Neural cell (in vitro differentiated cells): Measurements from ENCODE around the gene TIMM17B. TPM values are rescaled to one million over a fixed set of nuclear protein-coding genes. Genes with fewer than 3 reads are reported as not detected.

ENCODE experiments used
- H2AFZ ChIP-seq: fragments of 200-600, 300-800 bp; sonication (generic), shearing (Covaris generic); 2 replicates; pipeline ENCODE4 v1.6.0; 2014; ENCODE audit warnings: low read depth, mild to moderate bottlenecking, antibody characterized with exemption, low read length, moderate library complexity
- H3F3A ChIP-seq: fragments of 200-600 bp; shearing (Covaris generic); 2 replicates; pipeline ENCODE4 v1.6.1; 2016; ENCODE audit warnings: mild to moderate bottlenecking, moderate library complexity, mixed read lengths, antibody characterized with exemption, low read length; ENCODE audit not compliant: insufficient read depth, poor library complexity, severe bottlenecking
- H3K27ac ChIP-seq: fragments of 200-600, 300-800 bp; sonication (generic), shearing (Covaris generic); 2 replicates; pipeline ENCODE4 v1.5.1; 2014; ENCODE audit warnings: mild to moderate bottlenecking, low read length, moderate library complexity
- H3K27me3 ChIP-seq: fragments of 300-800, 200-600 bp; sonication (generic), shearing (Covaris generic); 2 replicates; pipeline ENCODE4 v1.6.0; 2014; ENCODE audit warnings: mild to moderate bottlenecking, low read depth, low read length, moderate library complexity; ENCODE audit not compliant: insufficient read depth
- H3K36me3 ChIP-seq: fragments of 300-800, 200-600 bp; sonication (generic), shearing (Covaris generic); 2 replicates; pipeline ENCODE4 v1.5.1; 2014; ENCODE audit warnings: mild to moderate bottlenecking, antibody characterized with exemption, low read length, moderate library complexity; ENCODE audit not compliant: insufficient read depth
- H3K4me2 ChIP-seq: fragments of 300-800, 200-600 bp; sonication (generic), shearing (Covaris generic); 2 replicates; pipeline ENCODE4 v1.6.0; 2014; ENCODE audit warnings: mild to moderate bottlenecking, low read length
- H3K4me3 ChIP-seq: fragments of 300-800, 200-600 bp; sonication (generic), shearing (Covaris generic); 2 replicates; pipeline ENCODE4 v1.5.1; 2014; ENCODE audit warnings: mild to moderate bottlenecking, low read length, moderate library complexity
- H3K79me2 ChIP-seq: fragments of 200-600 bp; shearing (Covaris generic); replicated peaks from 2 replicates; pipeline ENCODE4 v1.6.0; 2014; ENCODE audit warnings: mild to moderate bottlenecking, low read length, moderate library complexity; ENCODE audit not compliant: insufficient read depth
- H3K9ac ChIP-seq: fragments of 300-800, 200-600 bp; sonication (generic), shearing (Covaris generic); 2 replicates; pipeline ENCODE4 v1.6.1; 2016; ENCODE audit warnings: mild to moderate bottlenecking, low read length, mixed read lengths
- H3K9me2 ChIP-seq: fragments of 200-600 bp; shearing (Covaris generic); 2 replicates; pipeline ENCODE4 v1.6.1; 2016; ENCODE audit warnings: mild to moderate bottlenecking, low read length, mixed read lengths; ENCODE audit not compliant: insufficient read depth
- H3K9me3 ChIP-seq: fragments of 200-600, 300-800 bp; sonication (generic), shearing (Covaris generic); 2 replicates; pipeline ENCODE4 v1.6.1; 2016; ENCODE audit warnings: mild to moderate bottlenecking, mixed run types, low read length, moderate library complexity, mixed read lengths
- H4K20me1 ChIP-seq: fragments of 200-600 bp; shearing (Covaris generic); 2 replicates; pipeline ENCODE4 v1.6.1; 2016; ENCODE audit warnings: mild to moderate bottlenecking, mixed run types; ENCODE audit not compliant: insufficient read depth
- CTCF ChIP-seq: fragments of 450-650 bp; IDR thresholded peaks from 2 replicates; pipeline ENCODE4 v1.5.1; 2014; ENCODE audit warnings: antibody characterized with exemption, mild to moderate bottlenecking, moderate library complexity; ENCODE audit not compliant: poor library complexity, severe bottlenecking
- EP300 ChIP-seq: fragments of 450-650 bp; conservative IDR thresholded peaks from 2 replicates; pipeline ENCODE4 v1.6.1; 2014; ENCODE audit warnings: antibody characterized with exemption, mild to moderate bottlenecking, moderate library complexity; ENCODE audit not compliant: poor library complexity, severe bottlenecking
- EZH2 ChIP-seq: fragments of 200-600, 300-800 bp; shearing (Covaris generic), sonication (generic); IDR thresholded peaks from 2 replicates; pipeline ENCODE4 v1.6.1; 2014; ENCODE audit warnings: antibody characterized with exemption, low read length, borderline replicate concordance, mild to moderate bottlenecking; ENCODE audit not compliant: insufficient read depth, poor library complexity, severe bottlenecking
- MXI1 ChIP-seq: fragments of 450-650 bp; conservative IDR thresholded peaks from 2 replicates; pipeline ENCODE4 v1.6.1; 2014; ENCODE audit warnings: antibody characterized with exemption, mild to moderate bottlenecking; ENCODE audit not compliant: poor library complexity, severe bottlenecking
- POLR2AphosphoS5 ChIP-seq: IDR thresholded peaks from 2 replicates; pipeline ENCODE4 v1.6.1; 2012
- RAD21 ChIP-seq: fragments of 450-650 bp; conservative IDR thresholded peaks from 2 replicates; pipeline ENCODE4 v1.6.1; 2014; ENCODE audit warnings: antibody characterized with exemption, mild to moderate bottlenecking, moderate library complexity
- REST ChIP-seq: IDR thresholded peaks from 2 replicates; pipeline ENCODE4 v1.6.1; 2012; ENCODE audit warnings: borderline replicate concordance
- SMC3 ChIP-seq: fragments of 450-650 bp; conservative IDR thresholded peaks from 2 replicates; pipeline ENCODE4 v1.6.1; 2014; ENCODE audit warnings: antibody characterized with exemption, mild to moderate bottlenecking, moderate library complexity; ENCODE audit not compliant: poor library complexity
- TAF1 ChIP-seq: IDR thresholded peaks from 2 replicates; pipeline ENCODE4 v1.6.1; 2012; ENCODE audit warnings: low read depth
- polyA plus RNA-seq: library from polyadenylated mRNA; depleted of rRNA; stranded (reverse); fragments of >200 nt; gene quantifications from 2 replicates; pipeline ENCODE4 v1.2.3, GENCODE V29; 2014

Gene TIMM17B
- polyA plus RNA-seq, 1 donor from 2014 or later, result 131 TPM

GRCh38 chrX:48891402-48892288 is 5.9 kb downstream of the TIMM17B start:
- TF ChIP-seq CTCF (peak; percentile 59), SMC3 (peak; percentile 18), EZH2 (no peak), MXI1 (peak; percentile 38)
- H4K20me1 ChIP-seq, result no peaks in the 10 kb centered on the region
- peak overlapping the region; percentile 63 for H3K4me3 ChIP-seq
- peaks cover 10% of the 10 kb centered on the region for H3K79me2 ChIP-seq
- H3K27ac ChIP-seq, result no peak overlapping the region
- no peak overlapping the region for H2AFZ ChIP-seq
- no peak overlapping the region for H3K4me2 ChIP-seq
- peak overlapping the region; percentile 55 for H3K9ac ChIP-seq
- H3K27me3 ChIP-seq, result no peaks in the 10 kb centered on the region
- H3K9me3 ChIP-seq, result no peaks in the 10 kb centered on the region
- H3F3A ChIP-seq, result no peaks in the 10 kb centered on the region
- H3K9me2 ChIP-seq, result no peaks in the 10 kb centered on the region
- no peaks in the 10 kb centered on the region for H3K36me3 ChIP-seq

- H3K4me3 ChIP-seq, result peak overlapping the region; percentile 63
- H3K4me2 ChIP-seq, result no peak overlapping the region
- H3K9ac ChIP-seq, result peak overlapping the region; percentile 55
- no peaks in the 10 kb centered on the region for H3F3A ChIP-seq
- H3K27ac ChIP-seq, result no peak overlapping the region
- H3K79me2 ChIP-seq, result peaks cover 10% of the 10 kb centered on the region
- H4K20me1 ChIP-seq, result no peaks in the 10 kb centered on the region
- H3K9me2 ChIP-seq, result no peaks in the 10 kb centered on the region
- no peaks in the 10 kb centered on the region for H3K9me3 ChIP-seq
- H3K36me3 ChIP-seq, result no peaks in the 10 kb centered on the region
- TF ChIP-seq REST (no peak), POLR2AphosphoS5 (no peak), RAD21 (no peak), MXI1 (no peak), EP300 (no peak), EZH2 (no peak), CTCF (no peak), SMC3 (no peak), TAF1 (no peak)
- no peak overlapping the region for H2AFZ ChIP-seq
- H3K27me3 ChIP-seq, result no peaks in the 10 kb centered on the region
Observed at GRCh38 chrX:48890934-48891401, 6.6 kb downstream of the TIMM17B start.
